Measurements from ENCODE around the gene CAPZA1. TPM values are rescaled to one million over a fixed set of nuclear protein-coding genes. Genes with fewer than 3 reads are reported as not detected.

CAPZA1 gene
- total and polyA plus RNA-seq, 10 of the 15 experiments (the other 5 are each of a cell fraction or from before 2014, with no cell fraction given) = 187 to 886 (median 278) TPM

DNA sequence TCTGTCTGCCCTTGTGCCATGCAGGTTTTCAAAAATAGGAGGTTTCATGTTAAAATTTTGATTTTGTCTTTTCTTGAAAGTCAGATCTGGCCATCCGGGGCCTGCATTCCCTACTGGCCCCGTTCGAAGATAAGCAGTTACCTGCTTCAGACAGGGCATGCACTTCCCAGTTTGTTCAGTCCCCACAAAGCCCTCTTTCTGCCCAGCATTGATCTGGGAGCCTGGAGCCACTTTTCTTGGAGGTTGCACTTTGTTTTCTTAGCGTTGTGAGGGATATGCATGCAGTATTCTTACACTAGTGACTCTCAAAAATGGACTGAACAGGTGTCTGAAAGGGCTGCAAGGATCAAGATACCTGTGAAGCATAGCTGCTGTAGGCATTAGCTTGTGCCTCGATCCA, 66.3 kb downstream of the CAPZA1 start:
- ATAC-seq = no peak; the same call in 2 of the 3 replicates
- CTCF ChIA-PET = interaction anchor here (1.2 kb wide), 1 partner anchor 18 kb away, joined by 3 read pairs; no protein-coding TSS in a partner anchor

DNA sequence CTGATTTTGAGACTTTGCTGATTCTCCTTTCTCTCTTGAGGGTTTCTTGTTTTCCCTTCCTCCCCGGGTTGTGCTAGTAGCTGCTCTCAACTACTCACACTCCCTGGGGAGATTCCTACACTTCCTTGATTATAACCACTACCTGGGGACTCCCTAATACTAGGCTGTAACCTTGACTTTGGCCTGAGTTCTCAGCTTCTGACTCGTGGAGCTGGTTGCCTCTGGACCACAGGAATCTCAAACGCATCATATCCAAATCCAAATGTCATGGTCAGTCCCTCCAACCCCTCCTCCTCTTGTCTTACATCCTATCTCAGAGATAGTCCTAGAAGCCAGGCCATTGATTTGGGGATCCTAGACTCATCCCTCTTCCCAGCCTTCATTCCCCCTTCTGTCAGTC, 66.8 kb downstream of the CAPZA1 start:
- CTCF ChIA-PET = interaction anchor here (1.2 kb wide), 1 partner anchor 18 kb away, joined by 3 read pairs; no protein-coding TSS in a partner anchor
- no peaks in the 10 kb centered on the region for H3K9me3 ChIP-seq (replicated peaks; ENCODE audit: control insufficient read depth, insufficient read depth, low read length)
- POLR2A ChIA-PET = interaction anchor here (1.6 kb wide), 1 partner anchor 14 kb away, joined by 4 read pairs; no protein-coding TSS in a partner anchor
- H3K36me3 ChIP-seq (ENCODE audit: control insufficient read depth in 2 of 2, insufficient read depth in 2 of 2, low read length in 1 of 2) = peaks cover 3 to 6% of the 10 kb centered on the region in 2 experiments
- H3K4me3 ChIP-seq = no peak overlapping the region
- H3K4me1 ChIP-seq (ENCODE audit: control insufficient read depth, insufficient read depth, low read length) = peaks cover 11% of the 10 kb centered on the region; the same call in 1 of the 2 replicates
- peak overlapping the region; percentile 9; the same call in 1 of the 2 replicates for H3K4me2 ChIP-seq (ENCODE audit: control insufficient read depth, insufficient read depth)
- WGBS (ENCODE audit: insufficient coverage, insufficient replicate concordance, low lambda C conversion rate, missing lambda C conversion rate) = 35% methylated on average over 3 of the region's 3 CpGs
- H2AFZ ChIP-seq (ENCODE audit: control insufficient read depth, low read depth, low read length) = no peak overlapping the region
- DNase-seq (ENCODE audit: low read depth, low spot score) (no peak), FAIRE-seq (no peak), ATAC-seq (peak; percentile 55)
- no peak overlapping the region for H3K9ac ChIP-seq (ENCODE audit: control insufficient read depth, insufficient read depth, low read length)
- 0 out of 2 replicates have a peak, but pooled peaks cover 3% of the 10 kb centered on the region for H4K20me1 ChIP-seq (ENCODE audit: control insufficient read depth, insufficient read depth)
- RAD21 ChIA-PET (ENCODE audit: unreplicated experiment) = interaction anchor here (0.8 to 2.2 kb wide), 2 partner anchors 17 to 295 kb away, joined by 3 to 5 read pairs; no protein-coding TSS in a partner anchor
- intact Hi-C loops (cut with micrococcal nuclease; ENCODE audit: unreplicated experiment) = no loop called here
- no peaks in the 10 kb centered on the region for H3K27me3 ChIP-seq (replicated peaks in 1 of 2; ENCODE audit: control insufficient read depth in 2 of 2, insufficient read depth in 2 of 2, low read length in 1 of 2)
- no peaks in the 10 kb centered on the region; the same call in 1 of the 2 replicates for H3K79me2 ChIP-seq (ENCODE audit: control insufficient read depth, insufficient read depth, low read length)
- TF ChIP-seq TCF3 (IDR thresholded peaks at IDR 0.05; ENCODE audit: borderline replicate concordance, insufficient read depth, low read depth, low read length) = no peak
- TF ChIP-seq CEBPB (IDR thresholded peaks at IDR 0.05; ENCODE audit: borderline replicate concordance in 1 of 2, low read depth in 2 of 2, low read length in 2 of 2) = no peak
- no peak for TF ChIP-seq ZNF274 (IDR thresholded peaks at IDR 0.05; ENCODE audit: insufficient read depth, insufficient read length)
- TF ChIP-seq ASH2L (IDR thresholded peaks at IDR 0.05; ENCODE audit: borderline replicate concordance, low read depth) = no peak
- no peak for TF ChIP-seq SMC3 (IDR thresholded peaks at IDR 0.05; ENCODE audit: borderline replicate concordance, low read length)
- TF ChIP-seq, protein P1, sequence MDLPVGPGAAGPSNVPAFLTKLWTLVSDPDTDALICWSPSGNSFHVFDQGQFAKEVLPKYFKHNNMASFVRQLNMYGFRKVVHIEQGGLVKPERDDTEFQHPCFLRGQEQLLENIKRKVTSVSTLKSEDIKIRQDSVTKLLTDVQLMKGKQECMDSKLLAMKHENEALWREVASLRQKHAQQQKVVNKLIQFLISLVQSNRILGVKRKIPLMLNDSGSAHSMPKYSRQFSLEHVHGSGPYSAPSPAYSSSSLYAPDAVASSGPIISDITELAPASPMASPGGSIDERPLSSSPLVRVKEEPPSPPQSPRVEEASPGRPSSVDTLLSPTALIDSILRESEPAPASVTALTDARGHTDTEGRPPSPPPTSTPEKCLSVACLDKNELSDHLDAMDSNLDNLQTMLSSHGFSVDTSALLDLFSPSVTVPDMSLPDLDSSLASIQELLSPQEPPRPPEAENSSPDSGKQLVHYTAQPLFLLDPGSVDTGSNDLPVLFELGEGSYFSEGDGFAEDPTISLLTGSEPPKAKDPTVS (IDR thresholded peaks at IDR 0.05; ENCODE audit: low read depth, low read length) = no peak
- no peak for TF ChIP-seq FOXM1 (IDR thresholded peaks at IDR 0.05; ENCODE audit: low read depth, low read length)
- BruUV-seq (replicated peaks) = no TSS peak
- H3K27ac ChIP-seq (ENCODE audit: control insufficient read depth, insufficient read depth) = no peak overlapping the region; the same call in 1 of the 2 replicates
- SMC1A ChIA-PET (ENCODE audit: uncharacterized antibody, unreplicated experiment) = interaction anchor here (0.8 to 1.7 kb wide), 4 partner anchors 11 to 22 kb away, joined by 4 to 7 read pairs (median 4); partner anchors contain the start of gene MOV10
- in situ Hi-C loops (cut with MboI) = no loop called here

More for the DNA sequence above, 66.3 kb downstream of the CAPZA1 start:
- DNase-seq (ENCODE audit: low read depth, low spot score) (no peak), FAIRE-seq (no peak)
- ChIA-PET POLR2A (interaction anchor here (0.6 to 1.6 kb wide), 2 partner anchors 15 to 49 kb away, joined by 3 to 4 read pairs; no protein-coding TSS in a partner anchor), RAD21 (ENCODE audit: unreplicated experiment) (interaction anchor here (2.2 kb wide), 1 partner anchor 295 kb away, joined by 5 read pairs; no protein-coding TSS in a partner anchor), SMC1A (ENCODE audit: uncharacterized antibody, unreplicated experiment) (interaction anchor here (0.8 to 1.7 kb wide), 4 partner anchors 11 to 22 kb away, joined by 4 to 7 read pairs (median 4); partner anchors contain the start of gene MOV10)
- WGBS (ENCODE audit: insufficient coverage, insufficient replicate concordance, low lambda C conversion rate, missing lambda C conversion rate) = 77% methylated on average over 5 of the region's 5 CpGs
- Histone ChIP-seq H3K9ac (ENCODE audit: control insufficient read depth, insufficient read depth, low read length) (no peak overlapping the region), H4K20me1 (ENCODE audit: control insufficient read depth, insufficient read depth) (0 out of 2 replicates have a peak, but pooled peaks cover 3% of the 10 kb centered on the region), H3K27me3 (replicated peaks in 1 of 2; ENCODE audit: control insufficient read depth in 2 of 2, insufficient read depth in 2 of 2, low read length in 1 of 2) (no peaks in the 10 kb centered on the region), H3K4me2 (ENCODE audit: control insufficient read depth, insufficient read depth) (no peak overlapping the region), H3K4me1 (ENCODE audit: control insufficient read depth, insufficient read depth, low read length) (peaks cover 11% of the 10 kb centered on the region; the same call in 1 of the 2 replicates), H3K36me3 (ENCODE audit: control insufficient read depth in 2 of 2, insufficient read depth in 2 of 2, low read length in 1 of 2) (peaks cover 3 to 6% of the 10 kb centered on the region in 2 experiments), H3K9me3 (replicated peaks; ENCODE audit: control insufficient read depth, insufficient read depth, low read length) (no peaks in the 10 kb centered on the region), H3K27ac (ENCODE audit: control insufficient read depth, insufficient read depth) (no peak overlapping the region), H2AFZ (ENCODE audit: control insufficient read depth, low read depth, low read length) (no peak overlapping the region), H3K79me2 (ENCODE audit: control insufficient read depth, insufficient read depth, low read length) (no peaks in the 10 kb centered on the region; the same call in 1 of the 2 replicates), H3K4me3 (no peak overlapping the region)
- intact Hi-C loops (cut with micrococcal nuclease; ENCODE audit: unreplicated experiment) (no loop called here), in situ Hi-C loops (cut with MboI) (no loop called here)
- no TSS peak for BruUV-seq (replicated peaks)
- TF ChIP-seq CEBPB (IDR thresholded peaks at IDR 0.05; ENCODE audit: borderline replicate concordance in 1 of 2, low read depth in 2 of 2, low read length in 2 of 2) = no peak
- TF ChIP-seq CHD4 (IDR thresholded peaks at IDR 0.05) = no peak
- TF ChIP-seq CBX5 (IDR thresholded peaks at IDR 0.05; ENCODE audit: low read depth) = no peak
- TF ChIP-seq, protein P2, sequence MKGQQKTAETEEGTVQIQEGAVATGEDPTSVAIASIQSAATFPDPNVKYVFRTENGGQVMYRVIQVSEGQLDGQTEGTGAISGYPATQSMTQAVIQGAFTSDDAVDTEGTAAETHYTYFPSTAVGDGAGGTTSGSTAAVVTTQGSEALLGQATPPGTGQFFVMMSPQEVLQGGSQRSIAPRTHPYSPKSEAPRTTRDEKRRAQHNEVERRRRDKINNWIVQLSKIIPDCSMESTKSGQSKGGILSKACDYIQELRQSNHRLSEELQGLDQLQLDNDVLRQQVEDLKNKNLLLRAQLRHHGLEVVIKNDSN (IDR thresholded peaks at IDR 0.05; ENCODE audit: borderline replicate concordance, extremely low read length, insufficient read depth, low read depth, low read length) = no peak
